GM12801 (cell line): ENCODE measurements around the gene SBF2.

Source experiments
- CTCF ChIP-seq: IDR thresholded peaks from one replicate; pipeline ENCODE4 v1.5.1; 2011; ENCODE audit warnings: control low read depth; ENCODE audit not compliant: insufficient read length; ENCODE audit errors: extremely low read depth

The SBF2 gene

GRCh38 chr11:10096987-10097386, 197.0 kb downstream of the SBF2 start:
- no peak for TF ChIP-seq CTCF

GRCh38 chr11:10095412-10096208, 198.4 kb downstream of the SBF2 start:
- TF ChIP-seq CTCF: no peak

GRCh38 chr11:10092426-10092825, 201.6 kb downstream of the SBF2 start:
- no peak for TF ChIP-seq CTCF

- no peak for TF ChIP-seq CTCF
Measured at GRCh38 chr11:10091314-10092045, 202.5 kb downstream of the SBF2 start.

- TF ChIP-seq CTCF: no peak
Measured at GRCh38 chr11:10087186-10087922, 206.7 kb downstream of the SBF2 start.

GRCh38 chr11:10080138-10080537, 213.9 kb downstream of the SBF2 start:
- TF ChIP-seq CTCF: no peak

GRCh38 chr11:10076458-10077141, 217.4 kb downstream of the SBF2 start:
- TF ChIP-seq CTCF: no peak
